B cell (primary cell): ENCODE results near the gene TTC23.

ENCODE experiments used
- EZH2 ChIP-seq: IDR thresholded peaks from 2 replicates; pipeline ENCODE4 v1.6.1; 2012; ENCODE audit warnings: borderline replicate concordance, low read depth, mild to moderate bottlenecking, moderate library complexity, low read length; ENCODE audit not compliant: insufficient read depth, poor library complexity, severe bottlenecking
- TF ChIP-seq, protein P1 (sequence below): fragments of 200-600 bp; IDR thresholded peaks from one replicate; pipeline ENCODE4 v1.8.0; 2022; ENCODE audit warnings: antibody characterized with exemption, mild to moderate bottlenecking

- TF ChIP-seq, protein P1, sequence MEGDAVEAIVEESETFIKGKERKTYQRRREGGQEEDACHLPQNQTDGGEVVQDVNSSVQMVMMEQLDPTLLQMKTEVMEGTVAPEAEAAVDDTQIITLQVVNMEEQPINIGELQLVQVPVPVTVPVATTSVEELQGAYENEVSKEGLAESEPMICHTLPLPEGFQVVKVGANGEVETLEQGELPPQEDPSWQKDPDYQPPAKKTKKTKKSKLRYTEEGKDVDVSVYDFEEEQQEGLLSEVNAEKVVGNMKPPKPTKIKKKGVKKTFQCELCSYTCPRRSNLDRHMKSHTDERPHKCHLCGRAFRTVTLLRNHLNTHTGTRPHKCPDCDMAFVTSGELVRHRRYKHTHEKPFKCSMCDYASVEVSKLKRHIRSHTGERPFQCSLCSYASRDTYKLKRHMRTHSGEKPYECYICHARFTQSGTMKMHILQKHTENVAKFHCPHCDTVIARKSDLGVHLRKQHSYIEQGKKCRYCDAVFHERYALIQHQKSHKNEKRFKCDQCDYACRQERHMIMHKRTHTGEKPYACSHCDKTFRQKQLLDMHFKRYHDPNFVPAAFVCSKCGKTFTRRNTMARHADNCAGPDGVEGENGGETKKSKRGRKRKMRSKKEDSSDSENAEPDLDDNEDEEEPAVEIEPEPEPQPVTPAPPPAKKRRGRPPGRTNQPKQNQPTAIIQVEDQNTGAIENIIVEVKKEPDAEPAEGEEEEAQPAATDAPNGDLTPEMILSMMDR: no peak
- no peak for TF ChIP-seq EZH2
These were observed 18.5 kb downstream of the TTC23 start for GRCh38 chr15:99230867-99231266.
